ENCODE data around the gene SEZ6. TPM values are rescaled to one million over a fixed set of nuclear protein-coding genes. Genes with fewer than 3 reads are reported as not detected.

The SEZ6 gene
- total RNA-seq, 2 donors from 2014 or later: not detected

DNA sequence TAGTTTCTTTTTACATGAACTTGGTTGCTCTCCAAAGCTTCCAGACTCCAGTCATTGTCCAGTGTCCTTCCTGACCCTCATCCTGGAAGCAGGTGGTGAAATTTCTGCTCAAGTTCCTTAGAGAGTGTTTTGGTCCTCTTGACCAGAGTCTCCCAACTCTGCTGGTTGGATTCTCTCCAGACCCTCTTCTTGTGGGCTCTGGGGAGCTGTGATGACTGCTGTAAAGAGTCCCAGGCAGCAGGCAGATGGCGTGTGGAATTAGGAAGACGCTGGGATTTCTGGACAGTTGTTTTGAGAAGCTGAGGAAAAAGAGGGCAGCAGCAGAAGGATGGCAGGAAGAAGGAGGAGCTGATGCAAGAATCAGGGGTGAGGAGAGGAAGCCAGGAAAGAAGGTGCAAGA, 1.6 kb upstream of the SEZ6 start:
- Mint-ChIP-seq H3K4me1 (ENCODE audit: low read depth in 2 of 2) (no peaks in the 10 kb centered on the region), H3K4me3 (no peak overlapping the region), H3K27me3 (peaks cover 39 to 40% of the 10 kb centered on the region in 2 donors), H3K27ac (no peak overlapping the region), H3K9me3 (no peaks in the 10 kb centered on the region), H3K36me3 (no peaks in the 10 kb centered on the region)
- ATAC-seq (no peak), DNase-seq (ENCODE audit: low spot score) (no peak)

- Mint-ChIP-seq H3K27ac (no peak overlapping the region), H3K4me1 (ENCODE audit: low read depth in 2 of 2) (no peaks in the 10 kb centered on the region), H3K27me3 (peaks cover 31% of the 10 kb centered on the region in 2 donors), H3K36me3 (no peaks in the 10 kb centered on the region), H3K4me3 (no peak overlapping the region), H3K9me3 (no peaks in the 10 kb centered on the region)
- DNase-seq (ENCODE audit: low spot score) (no peak), ATAC-seq (no peak)
These were observed 1.6 kb downstream of the SEZ6 start for GRCh38 chr17:29004081-29004692.

- Mint-ChIP-seq H3K4me3 (no peak overlapping the region), H3K36me3 (no peaks in the 10 kb centered on the region), H3K4me1 (ENCODE audit: low read depth in 2 of 2) (no peaks in the 10 kb centered on the region), H3K9me3 (no peaks in the 10 kb centered on the region), H3K27me3 (peaks cover 28 to 29% of the 10 kb centered on the region in 2 donors), H3K27ac (no peak overlapping the region)
- no peak for ATAC-seq
- no peak for DNase-seq (ENCODE audit: low spot score)
These were observed 2.5 kb downstream of the SEZ6 start for GRCh38 chr17:29003289-29003688.

GRCh38 chr17:29002811-29003210, 3.0 kb downstream of the SEZ6 start:
- Mint-ChIP-seq H3K9me3 (no peaks in the 10 kb centered on the region), H3K27me3 (peaks cover 25 to 31% of the 10 kb centered on the region in 2 donors), H3K27ac (no peak overlapping the region), H3K36me3 (no peaks in the 10 kb centered on the region), H3K4me3 (no peak overlapping the region), H3K4me1 (ENCODE audit: low read depth in 2 of 2) (no peaks in the 10 kb centered on the region)
- ATAC-seq: no peak
- DNase-seq (ENCODE audit: low spot score): no peak

DNA sequence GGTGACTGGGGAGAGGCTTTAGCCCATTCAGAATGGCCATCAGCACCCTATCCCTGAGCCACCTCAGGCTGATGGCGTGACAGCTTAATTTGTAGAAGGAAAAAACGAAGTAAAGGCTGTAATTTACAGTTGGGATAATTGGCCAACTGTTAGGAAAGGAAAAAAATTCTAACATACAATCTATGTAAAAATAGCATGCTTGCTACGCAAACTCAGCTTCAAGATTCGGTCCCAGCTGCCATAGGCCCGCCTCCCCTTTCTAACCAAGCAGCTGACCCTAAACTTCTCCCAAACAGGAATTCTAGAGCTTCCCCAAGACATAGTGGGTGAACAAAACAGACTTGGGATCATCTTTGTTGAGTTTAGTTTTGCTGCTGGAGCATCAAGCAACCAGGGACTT, 4.9 kb downstream of the SEZ6 start:
- Mint-ChIP-seq H3K4me3 (no peak overlapping the region), H3K27me3 (peaks cover 16 to 23% of the 10 kb centered on the region in 2 donors), H3K9me3 (no peaks in the 10 kb centered on the region), H3K27ac (no peak overlapping the region), H3K36me3 (no peaks in the 10 kb centered on the region), H3K4me1 (ENCODE audit: low read depth in 2 of 2) (no peaks in the 10 kb centered on the region)
- ATAC-seq (no peak), DNase-seq (ENCODE audit: low spot score) (no peak)

DNA sequence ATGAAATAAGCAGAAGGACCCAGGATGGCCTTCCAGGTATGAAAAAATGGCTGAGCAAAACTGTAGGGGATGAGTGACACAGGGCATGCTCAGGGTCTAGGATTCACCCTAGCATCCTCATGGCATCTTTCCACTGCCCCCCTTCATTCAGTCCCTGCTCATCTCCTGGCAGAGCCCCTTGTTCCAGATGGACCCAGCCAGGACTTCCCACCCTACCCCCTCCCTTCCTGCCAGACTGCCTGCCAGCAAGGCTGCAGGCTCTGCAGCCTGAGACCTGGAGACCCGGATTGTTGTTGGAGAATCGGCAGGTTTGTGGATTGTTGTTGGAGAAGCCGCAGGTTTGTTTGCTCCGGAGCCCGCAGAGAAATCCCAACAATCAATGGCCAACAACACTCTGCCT, 6.6 kb downstream of the SEZ6 start:
- H3K4me3 Mint-ChIP-seq: no peak overlapping the region
- no peak for DNase-seq (ENCODE audit: low spot score)
- no peak overlapping the region for H3K27ac Mint-ChIP-seq
- H3K4me1 Mint-ChIP-seq (ENCODE audit: low read depth in 2 of 2): no peaks in the 10 kb centered on the region
- H3K27me3 Mint-ChIP-seq: peaks cover 14 to 18% of the 10 kb centered on the region in 2 donors
- H3K9me3 Mint-ChIP-seq: no peaks in the 10 kb centered on the region
- no peaks in the 10 kb centered on the region for H3K36me3 Mint-ChIP-seq
- ATAC-seq: no peak

- no peaks in the 10 kb centered on the region for H3K9me3 Mint-ChIP-seq
These were observed 8.0 kb downstream of the SEZ6 start for GRCh38 chr17:28997806-28998205.

GRCh38 chr17:28996554-28997096, 9.2 kb downstream of the SEZ6 start:
- H3K27ac Mint-ChIP-seq: no peak overlapping the region

More at GRCh38 chr17:28997806-28998205, 8.0 kb downstream of the SEZ6 start:
- H3K36me3 Mint-ChIP-seq: no peaks in the 10 kb centered on the region
- DNase-seq (ENCODE audit: low spot score) (no peak), ATAC-seq (no peak)
- H3K4me3 Mint-ChIP-seq: no peak overlapping the region
- H3K4me1 Mint-ChIP-seq (ENCODE audit: low read depth in 2 of 2): no peaks in the 10 kb centered on the region
- peaks cover 7 to 10% of the 10 kb centered on the region in 2 donors for H3K27me3 Mint-ChIP-seq
- no peak overlapping the region for H3K27ac Mint-ChIP-seq

GRCh38 chr17:28993645-28994426, 12.0 kb downstream of the SEZ6 start:
- H3K4me3 Mint-ChIP-seq: no peak overlapping the region
- H3K9me3 Mint-ChIP-seq: no peaks in the 10 kb centered on the region
- DNase-seq (ENCODE audit: low spot score) (no peak), ATAC-seq (no peak)
- H3K4me1 Mint-ChIP-seq (ENCODE audit: low read depth in 2 of 2): no peaks in the 10 kb centered on the region
- peaks cover 3% of the 10 kb centered on the region in 2 donors for H3K27me3 Mint-ChIP-seq
- H3K36me3 Mint-ChIP-seq: no peaks in the 10 kb centered on the region
- no peak overlapping the region for H3K27ac Mint-ChIP-seq

More at GRCh38 chr17:28996554-28997096, 9.2 kb downstream of the SEZ6 start:
- H3K4me1 Mint-ChIP-seq (ENCODE audit: low read depth in 2 of 2): no peaks in the 10 kb centered on the region
- H3K4me3 Mint-ChIP-seq: no peak overlapping the region
- ATAC-seq: no peak
- no peaks in the 10 kb centered on the region for H3K9me3 Mint-ChIP-seq
- DNase-seq (ENCODE audit: low spot score): no peak
- no peaks in the 10 kb centered on the region for H3K36me3 Mint-ChIP-seq
- peaks cover 7 to 9% of the 10 kb centered on the region in 2 donors for H3K27me3 Mint-ChIP-seq

- H3K27ac Mint-ChIP-seq: no peak overlapping the region
- H3K4me1 Mint-ChIP-seq (ENCODE audit: low read depth in 2 of 2): peaks cover 0 to 3% of the 10 kb centered on the region in 2 donors
- H3K4me3 Mint-ChIP-seq: no peak overlapping the region
- ATAC-seq (peak in 1 of 2 donors; percentile 43), DNase-seq (ENCODE audit: low spot score) (no peak)
- H3K9me3 Mint-ChIP-seq: no peaks in the 10 kb centered on the region
- H3K36me3 Mint-ChIP-seq: no peaks in the 10 kb centered on the region
- peaks cover 0 to 2% of the 10 kb centered on the region in 2 donors for H3K27me3 Mint-ChIP-seq
These were observed 12.9 kb downstream of the SEZ6 start for GRCh38 chr17:28992625-28993600.

- no peak for ATAC-seq
- H3K27me3 Mint-ChIP-seq: peaks cover 0 to 2% of the 10 kb centered on the region in 2 donors
- no peak for DNase-seq (ENCODE audit: low spot score)
- H3K27ac Mint-ChIP-seq: no peak overlapping the region
- no peak overlapping the region for H3K4me3 Mint-ChIP-seq
- no peaks in the 10 kb centered on the region for H3K9me3 Mint-ChIP-seq
- no peaks in the 10 kb centered on the region for H3K36me3 Mint-ChIP-seq
- H3K4me1 Mint-ChIP-seq (ENCODE audit: low read depth in 2 of 2): peaks cover 0 to 3% of the 10 kb centered on the region in 2 donors
These were observed 13.6 kb downstream of the SEZ6 start for GRCh38 chr17:28992185-28992584.

- ATAC-seq: no peak
- no peak overlapping the region for H3K27ac Mint-ChIP-seq
- DNase-seq (ENCODE audit: low spot score): no peak
- H3K4me1 Mint-ChIP-seq (ENCODE audit: low read depth in 2 of 2): peaks cover 0 to 3% of the 10 kb centered on the region in 2 donors
- H3K27me3 Mint-ChIP-seq: peaks cover 0 to 2% of the 10 kb centered on the region in 2 donors
- H3K4me3 Mint-ChIP-seq: no peak overlapping the region
- no peaks in the 10 kb centered on the region for H3K9me3 Mint-ChIP-seq
- no peaks in the 10 kb centered on the region for H3K36me3 Mint-ChIP-seq
These were observed 14.1 kb downstream of the SEZ6 start for GRCh38 chr17:28991779-28992178.

DNA sequence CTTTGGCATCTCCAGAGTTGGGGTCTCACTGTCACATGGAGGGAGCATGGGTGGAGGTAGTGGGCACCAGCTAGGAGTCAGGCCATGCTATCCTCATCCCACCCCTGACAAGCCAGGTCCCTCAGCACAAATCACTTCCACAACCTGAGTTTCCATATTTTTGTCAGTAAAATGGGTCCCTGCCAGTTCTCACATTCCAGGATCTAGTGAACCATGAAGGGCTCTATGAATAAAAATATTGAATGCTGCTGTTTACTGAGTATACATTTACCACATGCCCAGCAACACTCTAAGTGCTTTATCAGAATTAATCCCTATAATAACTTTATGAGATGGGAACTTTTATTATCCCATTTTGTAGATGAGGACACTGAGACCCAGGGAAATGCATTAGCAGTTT, 16.8 kb downstream of the SEZ6 start:
- Mint-ChIP-seq H3K9me3 (no peaks in the 10 kb centered on the region), H3K36me3 (no peaks in the 10 kb centered on the region), H3K4me1 (ENCODE audit: low read depth in 2 of 2) (peaks cover 0 to 3% of the 10 kb centered on the region in 2 donors), H3K27me3 (peaks cover 0 to 2% of the 10 kb centered on the region in 2 donors), H3K4me3 (no peak overlapping the region), H3K27ac (no peak overlapping the region)
- DNase-seq (ENCODE audit: low spot score): no peak
- ATAC-seq: no peak
